Hematopoietic multipotent progenitor cell treated with erythropoietin and hydrocortisone succinate and interleukin-3 and kit ligand, for 4 days (in vitro differentiated cells): ENCODE data around the gene UBTD1.
"Not testable (repeated sequence)": the region's sequence is repeated elsewhere in the genome, so short reads cannot be mapped to it uniquely, and the experiment has no call there.

Experiments
- DNase-seq: peaks from one replicate; pipeline ENCODE4 v3.0.0-alpha.2; 2015

The UBTD1 gene

GRCh38 chr10:97498841-97499560 lies at the start of gene UBTD1:
Gene UBTD1 (plus strand): TSS chr10:97498924. CDS start chr10:97499204, 280 bp downstream.
- peak; percentile 42 for DNase-seq

DNA sequence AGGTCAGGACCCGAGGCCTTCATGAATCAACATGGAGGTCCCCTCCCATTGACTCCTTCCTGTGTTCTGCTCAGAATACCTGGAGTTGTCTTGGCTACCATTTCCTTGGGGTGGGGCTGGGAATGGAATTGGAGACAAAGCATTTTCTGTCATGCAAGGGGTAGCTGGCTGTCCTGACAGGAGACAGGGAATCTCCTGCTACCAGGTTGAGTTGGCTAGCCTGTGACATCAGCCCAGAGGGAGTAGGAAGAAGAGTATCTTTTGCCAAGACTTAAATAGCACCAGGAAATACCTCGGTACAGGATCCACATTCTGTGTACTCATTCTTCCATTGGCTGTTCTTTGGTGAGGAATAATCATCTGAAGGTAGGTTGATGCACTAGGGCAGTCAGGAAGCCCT lies 47.9 kb upstream of the UBTD1 start:
- DNase-seq = no peak

DNA sequence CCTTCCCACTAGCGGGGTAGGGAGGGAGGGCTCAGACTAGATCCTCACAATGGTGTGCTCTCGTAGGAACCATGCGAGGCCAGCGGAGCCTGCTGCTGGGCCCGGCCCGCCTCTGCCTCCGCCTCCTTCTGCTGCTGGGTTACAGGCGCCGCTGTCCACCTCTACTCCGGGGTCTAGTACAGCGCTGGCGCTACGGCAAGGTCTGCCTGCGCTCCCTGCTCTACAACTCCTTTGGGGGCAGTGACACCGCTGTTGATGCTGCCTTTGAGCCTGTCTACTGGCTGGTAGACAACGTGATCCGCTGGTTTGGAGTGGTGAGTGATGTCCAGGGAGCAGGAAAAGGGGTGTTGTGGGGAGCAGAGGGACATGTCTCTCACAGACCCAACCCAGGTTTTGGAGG lies 47.1 kb upstream of the UBTD1 start:
- DNase-seq = no peak

DNA sequence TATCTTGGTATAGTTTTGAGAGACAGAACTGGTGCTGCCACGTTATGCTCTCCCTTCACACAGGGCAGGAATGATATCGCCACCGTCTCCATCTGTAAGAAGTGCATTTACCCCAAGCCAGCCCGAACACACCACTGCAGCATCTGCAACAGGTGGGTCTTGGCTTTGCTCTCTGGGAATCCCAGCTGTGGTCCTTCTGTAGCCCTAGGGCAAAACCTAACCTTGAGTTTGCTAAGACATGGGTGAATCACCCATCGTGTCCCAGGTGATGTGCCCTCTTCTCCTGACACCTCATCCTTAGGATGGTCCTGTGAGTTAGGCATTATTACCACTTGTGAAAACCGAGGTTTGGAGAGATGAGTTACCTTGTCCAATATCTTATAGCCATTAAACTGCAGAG lies 46.4 kb upstream of the UBTD1 start:
- DNase-seq = no peak

GRCh38 chr10:97454330-97455036 lies 44.2 kb upstream of the UBTD1 start:
- DNase-seq = peak; percentile 47

DNA sequence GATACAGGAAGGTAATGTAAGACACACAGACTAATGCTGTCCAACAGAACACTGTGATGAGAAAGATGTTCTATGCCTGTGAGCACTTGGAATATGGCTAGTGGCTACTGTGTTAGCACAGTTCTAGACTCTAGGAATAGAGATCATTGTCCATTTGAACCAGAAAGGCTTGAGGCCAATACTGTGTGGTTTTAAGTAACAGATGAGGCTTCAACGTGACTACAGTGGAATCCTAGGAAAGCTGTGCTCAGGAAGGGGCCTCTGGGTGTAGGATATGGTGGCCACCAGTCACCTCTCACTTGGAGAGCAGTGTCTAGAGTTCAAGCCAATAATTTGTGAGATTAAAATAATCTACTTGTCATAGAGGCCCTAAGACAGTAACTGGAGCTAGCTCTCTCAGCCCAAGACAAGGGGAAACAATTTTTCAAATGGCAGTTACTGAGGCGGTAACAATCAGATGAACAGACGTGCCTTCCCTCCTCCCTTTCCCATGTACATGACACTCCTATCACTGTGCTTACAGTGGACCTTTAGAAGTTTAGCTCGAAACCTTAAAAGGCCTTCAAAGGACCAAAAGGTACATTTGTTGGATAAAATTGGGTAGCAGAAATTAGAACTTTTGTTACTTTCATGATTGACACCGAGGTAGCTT lies 42.6 kb upstream of the UBTD1 start:
- no peak for DNase-seq

GRCh38 chr10:97456686-97457065 lies 42.0 kb upstream of the UBTD1 start:
- no peak for DNase-seq

DNA sequence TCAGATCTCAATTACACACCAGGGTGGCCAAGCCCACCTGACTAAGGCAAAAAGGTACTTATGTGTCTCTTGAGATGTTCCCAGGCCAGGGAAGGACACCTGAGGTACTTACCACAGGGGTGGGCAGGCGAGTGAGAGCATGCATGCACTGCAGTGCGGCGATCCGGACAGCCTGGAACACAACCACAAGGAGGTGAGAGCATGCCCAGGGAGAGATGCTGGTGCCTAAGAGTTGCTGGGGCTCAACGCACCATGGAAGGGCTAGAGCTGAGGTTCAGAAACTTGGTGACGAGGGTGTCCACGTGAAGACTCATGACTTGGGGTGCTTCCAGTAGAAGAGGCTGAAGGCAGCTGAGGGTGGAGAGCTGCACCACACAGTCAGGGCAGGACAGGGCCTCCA lies 39.6 kb upstream of the UBTD1 start:
- DNase-seq = no peak

DNA sequence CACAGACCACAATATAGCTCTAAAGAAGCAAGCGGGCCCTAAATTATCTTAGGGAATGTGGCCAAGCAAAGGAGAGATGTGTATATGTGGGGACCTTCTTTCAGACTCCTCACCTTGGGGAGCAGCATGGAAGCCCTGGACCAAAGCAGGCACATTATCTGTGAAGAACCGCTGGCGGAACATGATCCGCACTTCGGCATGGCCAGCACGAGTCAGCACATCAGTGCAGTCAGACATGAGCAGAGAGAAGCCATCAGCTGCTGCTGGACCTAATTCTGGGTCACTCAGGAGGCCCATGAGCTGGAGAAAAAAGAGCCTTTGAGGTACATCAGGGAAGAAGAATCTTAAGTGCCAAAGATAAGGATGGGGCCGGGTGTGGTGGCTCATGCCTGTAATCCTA lies 38.8 kb upstream of the UBTD1 start:
- no peak for DNase-seq

GRCh38 chr10:97462309-97462708 lies 36.4 kb upstream of the UBTD1 start:
- DNase-seq = no peak

- DNase-seq = peak; percentile 69
Observed at GRCh38 chr10:97463363-97464132, 35.2 kb upstream of the UBTD1 start.

- no peak for DNase-seq
Observed at GRCh38 chr10:97464226-97464625, 34.5 kb upstream of the UBTD1 start.

DNA sequence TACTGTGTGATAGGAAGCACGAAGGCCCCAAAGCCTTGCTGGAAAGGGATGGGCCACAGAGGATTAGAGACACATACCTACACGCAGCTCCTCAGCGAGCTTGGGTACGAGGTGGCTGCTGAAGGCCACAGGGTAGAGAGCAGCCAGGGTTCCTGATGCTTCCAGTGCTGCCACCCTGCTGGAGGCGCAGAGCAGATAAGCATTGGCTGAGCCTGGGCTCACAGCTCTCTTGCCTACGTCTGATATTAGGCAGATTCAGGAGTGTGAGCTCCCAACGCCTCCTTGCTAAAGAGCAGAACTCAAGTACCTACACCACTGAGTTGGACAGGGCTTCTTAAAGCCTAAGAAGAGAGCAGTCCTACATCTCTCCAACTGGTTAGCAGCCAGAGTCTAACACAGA lies 32.7 kb upstream of the UBTD1 start:
- no peak for DNase-seq

DNA sequence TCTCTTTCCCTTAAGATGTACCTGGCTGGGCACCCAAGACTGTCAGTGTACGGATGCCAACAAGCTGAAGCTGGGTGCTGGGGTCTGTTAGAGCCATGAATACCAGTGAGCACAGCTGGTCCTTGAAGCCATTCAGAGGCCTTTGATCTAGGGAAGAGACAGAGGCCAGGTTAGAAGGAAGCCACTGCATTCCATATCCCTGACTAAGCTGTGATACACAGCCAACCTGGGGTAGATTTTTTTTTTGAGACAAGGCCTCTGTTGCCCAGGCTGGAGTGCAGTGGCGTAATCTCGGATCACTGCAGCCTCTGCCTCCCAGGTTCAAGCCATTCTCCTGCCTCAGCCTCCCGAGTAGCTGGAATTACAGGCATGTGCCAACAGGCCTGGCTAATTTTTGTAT lies 32.0 kb upstream of the UBTD1 start:
- DNase-seq = no peak

DNA sequence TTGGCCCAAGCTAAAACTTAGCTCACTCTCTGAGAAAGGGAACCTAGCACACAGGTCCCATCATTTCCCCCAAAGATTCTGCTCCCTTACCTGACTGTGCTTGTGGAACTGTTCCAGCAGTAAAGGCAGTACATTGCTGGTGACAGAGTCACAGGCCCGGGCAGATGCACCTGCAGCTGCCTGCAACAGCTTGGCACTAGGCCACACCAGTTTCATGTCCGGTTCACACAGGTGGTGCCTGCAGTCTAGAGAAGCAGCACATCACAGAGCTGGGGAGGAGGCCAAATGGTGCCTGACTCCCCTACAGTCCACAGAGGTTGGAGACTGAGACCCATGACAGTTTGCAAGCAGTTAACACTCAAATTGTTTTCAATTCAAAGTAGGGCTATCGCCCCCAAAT lies 30.6 kb upstream of the UBTD1 start:
- DNase-seq = no peak

GRCh38 chr10:97468781-97469180 lies 29.9 kb upstream of the UBTD1 start:
- DNase-seq = not testable (repeated sequence)

DNA sequence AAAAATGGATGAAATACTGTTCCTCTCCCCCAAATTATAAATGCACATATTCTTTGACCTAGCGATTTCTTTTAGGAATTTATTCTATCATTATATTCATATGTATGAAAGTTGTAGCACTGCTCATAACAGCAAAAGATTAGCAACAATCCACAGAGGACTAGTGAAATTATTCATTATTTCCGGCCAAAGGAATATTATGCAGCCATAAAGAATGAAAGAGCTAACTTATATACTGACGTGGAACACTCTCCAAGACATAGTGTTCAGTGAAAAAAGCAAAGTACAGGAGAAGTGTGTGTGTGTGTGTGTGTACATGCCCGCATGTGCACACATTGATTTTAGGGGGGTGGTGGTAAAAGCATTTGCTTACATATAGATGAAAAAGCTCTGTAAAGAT lies 23.8 kb upstream of the UBTD1 start:
- DNase-seq = no peak

- DNase-seq = peak; percentile 33
Observed at GRCh38 chr10:97475936-97476594, 22.7 kb upstream of the UBTD1 start.

- DNase-seq = not testable (repeated sequence)
Observed at GRCh38 chr10:97479410-97479809, 19.3 kb upstream of the UBTD1 start.

- DNase-seq = peak; percentile 52
Observed at GRCh38 chr10:97479939-97480338, 18.8 kb upstream of the UBTD1 start.

- DNase-seq = no peak
Observed at GRCh38 chr10:97481071-97481470, 17.7 kb upstream of the UBTD1 start.

GRCh38 chr10:97482381-97482780 lies 16.3 kb upstream of the UBTD1 start:
- no peak for DNase-seq

GRCh38 chr10:97483506-97483905 lies 15.2 kb upstream of the UBTD1 start:
- no peak for DNase-seq
